Gastroesophageal sphincter (tissue), 4 donors: ENCODE measurements around the gene WDR73. TPM values are rescaled to one million over a fixed set of nuclear protein-coding genes. Genes with fewer than 3 reads are reported as not detected.

Source experiments
- ATAC-seq: fragments of 150-250 bp; one replicate; pipeline ENCODE4 v1.9.1; 2016; ENCODE audit warnings: mild to moderate bottlenecking, moderate library complexity
- H3K27ac ChIP-seq, 4 donors: fragments of 200-600 bp; sonication (generic) in 3 of 4; 1 replicate in 3 of 4; 2 replicates in 1 of 4; pipeline ENCODE4 v1.5.1; 2016 to 2019
- H3K27me3 ChIP-seq: fragments of 200-600 bp; sonication (generic); one replicate; pipeline ENCODE4 v1.5.1; 2019
- H3K36me3 ChIP-seq, 2 donors: fragments of 200-600 bp; sonication (generic); one replicate each; pipeline ENCODE4 v1.5.1; 2019; ENCODE audit warnings: control low read depth in 1 of 2
- H3K4me1 ChIP-seq, 3 donors: fragments of 200-600 bp; sonication (generic); 1 replicate in 2 of 3; 2 replicates in 1 of 3; pipeline ENCODE4 v1.5.1; 2016 to 2019; ENCODE audit warnings: control low read depth in 2 of 3
- H3K4me3 ChIP-seq, 2 donors: fragments of 200-600 bp; sonication (generic); one replicate each; pipeline ENCODE4 v1.5.1; 2019; ENCODE audit warnings: mild to moderate bottlenecking in 1 of 2, moderate library complexity in 1 of 2
- H3K9me3 ChIP-seq, 3 donors: fragments of 200-600 bp; sonication (generic); one replicate each; pipeline ENCODE4 v1.5.1; 2017 to 2019; ENCODE audit warnings: control low read depth in 2 of 3
- CTCF ChIP-seq, 4 experiments: fragments of 200-600 bp in 2 of 4; fragments of 450-650 bp in 2 of 4; sonication (generic) in 1 of 4; IDR thresholded peaks; one replicate each; pipeline ENCODE4 v1.5.1; 2017 to 2019; ENCODE audit warnings: antibody characterized with exemption in 4 of 4, mild to moderate bottlenecking in 2 of 4, moderate library complexity in 2 of 4
- EP300 ChIP-seq: sonication (generic); formaldehyde crosslinking; IDR thresholded peaks from one replicate; pipeline ENCODE4 v1.6.1; 2017; ENCODE audit warnings: antibody characterized with exemption, mild to moderate bottlenecking
- POLR2A ChIP-seq, 2 donors: fragments of 450-650 bp; IDR thresholded peaks; one replicate each; pipeline ENCODE4 v1.6.1; 2017; ENCODE audit warnings: antibody characterized with exemption in 2 of 2, mild to moderate bottlenecking in 2 of 2, moderate library complexity in 1 of 2
- POLR2AphosphoS5 ChIP-seq: sonication (generic); formaldehyde crosslinking; IDR thresholded peaks from one replicate; pipeline ENCODE4 v1.6.1; 2017; ENCODE audit warnings: antibody characterized with exemption
- WGBS, 2 donors: methylation state at CpG; one replicate each; pipeline ENCODE4 v1.1.5; 2018; ENCODE audit warnings: low coverage in 1 of 2; 5-methylcytosine and 5-hydroxymethylcytosine counted together
- total RNA-seq, 4 donors: library from RNA; depleted of rRNA; stranded (reverse); fragments of >200 nt; gene quantifications; one replicate each; pipeline ENCODE4 v1.1.0, GENCODE V29; 2016

WDR73 gene
- total RNA-seq, 4 donors from 2014 or later = 12.6 to 43.3 (median 20.2) TPM

DNA sequence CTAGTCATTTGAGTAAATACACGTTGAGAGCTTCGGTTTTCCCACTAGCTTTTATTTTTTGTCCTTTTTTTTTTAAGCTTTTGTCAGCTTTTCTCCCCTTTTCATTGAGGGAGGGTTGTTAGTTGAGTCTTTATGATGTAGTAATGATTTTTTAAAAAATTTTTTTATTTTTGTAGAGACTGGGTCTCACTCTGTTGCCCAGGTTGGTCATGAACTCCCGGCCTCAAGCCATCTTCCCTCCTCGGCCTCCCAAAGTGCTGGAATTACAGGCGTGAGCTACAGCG lies 52.6 kb downstream of the WDR73 start:
- Histone ChIP-seq H3K27me3 (no peaks in the 10 kb centered on the region), H3K27ac (peak overlapping the region in 1 of 4 donors; percentile 78), H3K36me3 (peaks cover 0 to 27% of the 10 kb centered on the region in 2 donors), H3K4me3 (peak overlapping the region; percentile 85 to 90), H3K4me1 (peaks cover 0 to 30% (median 2%) of the 10 kb centered on the region in 3 donors), H3K9me3 (no peaks in the 10 kb centered on the region)
- WGBS, 2 donors = 2 to 9% methylated on average over 6 of the region's 6 CpGs
- ATAC-seq = no peak
- no peak for TF ChIP-seq POLR2A (IDR thresholded peaks at IDR 0.05)
- TF ChIP-seq CTCF (IDR thresholded peaks at IDR 0.05) = no peak
- no peak for TF ChIP-seq POLR2AphosphoS5
- no peak for TF ChIP-seq EP300

DNA sequence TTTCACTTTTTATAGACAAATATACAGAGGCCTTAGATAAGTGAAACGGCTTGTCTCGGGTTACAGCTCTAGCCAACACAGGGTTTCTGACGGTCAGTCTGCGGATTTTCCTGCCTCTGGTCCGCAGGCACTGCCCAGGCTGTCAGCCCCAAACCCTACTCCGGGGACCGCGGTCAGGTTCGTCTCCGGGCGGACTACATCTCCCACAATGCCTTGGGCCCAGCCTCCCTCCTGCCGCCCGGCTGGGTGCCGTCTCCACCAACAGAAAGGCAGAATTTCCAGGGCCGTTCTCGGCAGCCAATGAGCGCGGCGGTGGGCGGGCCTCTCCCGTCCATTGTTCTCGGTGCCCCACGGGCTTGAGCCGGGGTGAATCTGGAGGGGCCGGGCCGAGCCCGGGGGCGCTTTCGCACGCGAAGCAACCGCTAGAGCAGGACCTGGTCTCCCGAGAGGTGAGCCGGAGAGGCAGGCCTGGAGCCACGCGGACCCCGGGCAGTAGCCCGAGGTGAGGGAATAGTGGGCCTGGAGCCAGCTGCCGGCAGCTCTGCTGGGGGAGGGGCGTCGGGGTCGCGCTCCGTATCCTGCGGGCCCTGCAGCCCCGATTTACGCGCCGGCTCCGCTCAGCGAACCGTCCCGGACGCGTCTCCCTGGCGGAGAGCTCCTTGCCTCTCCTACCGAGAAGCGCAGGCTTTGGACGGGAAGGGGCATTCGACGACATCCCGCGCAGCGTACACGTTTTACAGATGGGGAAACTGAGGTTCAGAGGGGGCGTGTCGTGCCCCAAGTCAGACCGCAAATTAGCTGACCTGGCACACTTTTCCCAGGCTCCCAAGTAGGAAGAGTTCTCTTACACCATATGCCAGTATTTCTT lies 53.2 kb downstream of the WDR73 start, which contains the start of gene ZSCAN2:
TSS of gene ZSCAN2 (plus strand) at position 323 of the 868 bp plus-strand sequence. CDS start 2,919 bp downstream, outside the sequence.
- H3K4me1 ChIP-seq = peaks cover 0 to 30% (median 2%) of the 10 kb centered on the region in 3 donors
- H3K27me3 ChIP-seq = no peaks in the 10 kb centered on the region
- peak; percentile 99 for ATAC-seq
- WGBS, 2 donors = 0 to 20% methylated on average over 1 to 4 of the region's 68 CpGs
- TF ChIP-seq CTCF (IDR thresholded peaks at IDR 0.05) (peak in 1 of 4 experiments; percentile 9), POLR2AphosphoS5 (peak; percentile 19), EP300 (no peak)
- H3K9me3 ChIP-seq = no peaks in the 10 kb centered on the region
- H3K4me3 ChIP-seq = peak within 1 kb of the TSS; percentile 85 to 90
- H3K27ac ChIP-seq = peak within 1 kb of the TSS in 3 of 4 donors; percentile 78 to 84 (median 80)
- H3K36me3 ChIP-seq = peaks cover 0 to 21% of the 10 kb centered on the region in 2 donors

GRCh38 chr15:84600331-84600686 lies 53.8 kb downstream of the WDR73 start:
- no peaks in the 10 kb centered on the region for H3K9me3 ChIP-seq
- no peak for TF ChIP-seq EP300
- TF ChIP-seq POLR2AphosphoS5 = no peak
- no peak for TF ChIP-seq CTCF (IDR thresholded peaks at IDR 0.05)
- TF ChIP-seq POLR2A (IDR thresholded peaks at IDR 0.05) = no peak
- H3K4me1 ChIP-seq = peaks cover 0 to 27% (median 2%) of the 10 kb centered on the region in 3 donors
- ATAC-seq = peak; percentile 89
- H3K27me3 ChIP-seq = no peaks in the 10 kb centered on the region
- H3K27ac ChIP-seq = peak overlapping the region in 3 of 4 donors; percentile 78 to 84 (median 80)
- 0% methylated on average over 8 to 13 of the region's 20 CpGs for WGBS, 2 donors
- H3K36me3 ChIP-seq = peaks cover 0 to 17% of the 10 kb centered on the region in 2 donors
- H3K4me3 ChIP-seq = peak overlapping the region; percentile 85 to 90

GRCh38 chr15:84599906-84600305 lies 54.2 kb downstream of the WDR73 start:
- H3K4me3 ChIP-seq = peak overlapping the region in 1 of 2 donors; percentile 90
- H3K9me3 ChIP-seq = no peaks in the 10 kb centered on the region
- peaks cover 0 to 13% of the 10 kb centered on the region in 2 donors for H3K36me3 ChIP-seq
- ATAC-seq = no peak
- 44 to 49% methylated on average over 5 of the region's 10 CpGs for WGBS, 2 donors
- no peaks in the 10 kb centered on the region for H3K27me3 ChIP-seq
- peaks cover 0 to 25% (median 2%) of the 10 kb centered on the region in 3 donors for H3K4me1 ChIP-seq
- no peak for TF ChIP-seq POLR2A (IDR thresholded peaks at IDR 0.05)
- peak overlapping the region in 2 of 4 donors; percentile 78 to 80 for H3K27ac ChIP-seq

DNA sequence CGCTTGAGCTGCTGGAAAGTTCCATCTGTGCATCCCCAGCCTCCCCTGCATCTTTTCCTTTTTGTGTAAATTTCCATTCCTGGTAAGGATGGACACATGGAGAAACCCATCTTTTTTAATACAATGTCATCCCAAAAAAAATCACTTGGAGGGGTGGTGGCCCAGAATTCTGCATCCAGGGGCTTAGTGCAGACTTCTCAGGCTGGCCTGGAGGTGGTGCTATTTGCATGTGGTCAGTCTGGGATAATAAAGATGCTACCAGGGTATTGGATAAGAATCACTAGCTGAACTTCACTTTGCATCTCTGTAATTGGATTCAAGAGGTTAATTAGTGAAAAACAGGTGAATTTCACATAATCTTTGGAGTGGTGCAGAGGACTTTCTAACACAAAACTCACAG lies 55.1 kb downstream of the WDR73 start:
- H3K4me1 ChIP-seq = peaks cover 0 to 25% (median 2%) of the 10 kb centered on the region in 3 donors
- WGBS, 2 donors = 67 to 89% methylated on average over 1 of the region's 1 CpG
- TF ChIP-seq EP300 = no peak
- peak in 3 of 4 experiments; percentile 62 to 70 (median 63) for TF ChIP-seq CTCF (IDR thresholded peaks at IDR 0.05)
- no peak for TF ChIP-seq POLR2AphosphoS5
- no peak for TF ChIP-seq POLR2A (IDR thresholded peaks at IDR 0.05)
- H3K27me3 ChIP-seq = no peaks in the 10 kb centered on the region
- no peak overlapping the region for H3K27ac ChIP-seq
- H3K4me3 ChIP-seq = no peak overlapping the region
- ATAC-seq = no peak
- H3K9me3 ChIP-seq = no peaks in the 10 kb centered on the region
- H3K36me3 ChIP-seq = peaks cover 0 to 4% of the 10 kb centered on the region in 2 donors
